ENCODE data around the gene NFE2L2.
"Not testable (repeated sequence)": the region's sequence is repeated elsewhere in the genome, so short reads cannot be mapped to it uniquely, and the experiment has no call there.

NFE2L2 gene

GRCh38 chr2:177237932-177238331 lies 26.6 kb downstream of the NFE2L2 start:
- Mint-ChIP-seq H3K9me3 (no peaks in the 10 kb centered on the region), H3K27ac (ENCODE audit: low read depth) (no peak overlapping the region), H3K4me1 (peaks cover 65% of the 10 kb centered on the region), H3K27me3 (no peaks in the 10 kb centered on the region), H3K4me3 (no peak overlapping the region), H3K36me3 (ENCODE audit: insufficient read depth) (peaks cover 30% of the 10 kb centered on the region)
- DNase-seq (ENCODE audit: low spot score in 2 of 2), result no peak
- ATAC-seq (replicated peaks; ENCODE audit: extremely low read depth, poor library complexity, severe bottlenecking), result no peak

DNA sequence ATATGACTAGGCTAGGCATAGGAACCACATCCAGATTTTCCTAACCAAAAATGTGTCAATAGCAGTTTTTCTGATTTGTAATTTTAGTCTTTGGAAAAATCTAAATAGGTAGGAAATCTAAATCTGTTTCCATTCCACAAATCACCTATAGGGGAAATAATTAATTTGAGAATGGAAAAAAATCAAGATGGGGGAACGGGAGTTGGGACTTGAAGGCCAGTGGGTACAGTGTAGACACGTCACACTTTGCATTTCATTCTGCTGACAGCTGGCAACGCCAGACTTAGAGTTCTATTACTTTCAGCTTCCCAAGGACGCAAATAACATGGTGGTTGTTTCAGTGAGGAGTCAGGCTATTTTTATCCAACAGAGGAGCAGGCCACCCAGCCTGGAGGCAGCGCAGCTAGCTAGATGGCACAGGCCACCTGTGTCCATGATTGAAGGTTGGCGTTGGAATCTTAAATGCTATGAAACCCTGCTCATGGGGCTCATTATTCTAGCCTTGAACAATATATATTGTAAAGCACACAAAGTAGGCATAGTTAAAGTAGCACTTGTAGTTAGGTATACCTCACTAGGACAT lies 28.6 kb downstream of the NFE2L2 start:
- H3K36me3 Mint-ChIP-seq (ENCODE audit: insufficient read depth), result peaks cover 37% of the 10 kb centered on the region
- peaks cover 48% of the 10 kb centered on the region for H3K4me1 Mint-ChIP-seq
- H3K27ac Mint-ChIP-seq (ENCODE audit: low read depth), result peak overlapping the region; percentile 77
- DNase-seq (ENCODE audit: low spot score in 2 of 2) (no peak), ATAC-seq (replicated peaks; ENCODE audit: extremely low read depth, poor library complexity, severe bottlenecking) (no peak)
- H3K4me3 Mint-ChIP-seq, result no peak overlapping the region
- H3K9me3 Mint-ChIP-seq, result no peaks in the 10 kb centered on the region
- H3K27me3 Mint-ChIP-seq, result no peaks in the 10 kb centered on the region

GRCh38 chr2:177234267-177234666 lies 30.3 kb downstream of the NFE2L2 start:
- Mint-ChIP-seq H3K4me3 (no peak overlapping the region), H3K27ac (ENCODE audit: low read depth) (no peak overlapping the region), H3K27me3 (no peaks in the 10 kb centered on the region), H3K36me3 (ENCODE audit: insufficient read depth) (peaks cover 46% of the 10 kb centered on the region), H3K4me1 (peaks cover 48% of the 10 kb centered on the region), H3K9me3 (no peaks in the 10 kb centered on the region)
- DNase-seq (ENCODE audit: low spot score in 2 of 2), result no peak
- ATAC-seq (replicated peaks; ENCODE audit: extremely low read depth, poor library complexity, severe bottlenecking), result no peak

DNA sequence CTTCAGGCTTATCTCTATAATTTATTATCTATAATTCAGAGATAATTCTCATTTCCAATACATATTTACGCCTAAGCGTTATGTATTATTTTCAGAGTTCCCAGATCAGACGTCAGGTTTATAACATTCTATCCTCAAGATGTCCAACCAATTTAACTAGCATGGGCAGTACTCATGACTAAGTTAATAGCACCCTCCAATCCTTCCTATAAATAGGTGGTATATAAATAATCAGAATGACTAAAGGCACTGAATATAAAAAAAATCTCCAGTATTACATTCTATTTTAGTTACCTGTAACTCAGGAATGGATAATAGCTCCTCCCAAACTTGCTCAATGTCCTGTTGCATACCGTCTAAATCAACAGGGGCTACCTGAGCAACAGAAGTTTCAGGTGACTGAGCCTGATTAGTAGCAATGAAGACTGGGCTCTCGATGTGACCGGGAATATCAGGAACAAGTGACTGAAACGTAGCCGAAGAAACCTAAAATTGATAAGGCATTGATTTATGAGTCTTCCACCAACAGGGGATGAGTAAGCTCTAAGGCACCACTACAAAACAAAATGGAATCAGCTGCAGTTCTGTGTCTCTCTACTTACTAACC lies 32.3 kb downstream of the NFE2L2 start:
- Mint-ChIP-seq H3K27me3 (no peaks in the 10 kb centered on the region), H3K4me3 (no peak overlapping the region), H3K4me1 (peaks cover 43% of the 10 kb centered on the region), H3K36me3 (ENCODE audit: insufficient read depth) (peaks cover 59% of the 10 kb centered on the region), H3K9me3 (no peaks in the 10 kb centered on the region), H3K27ac (ENCODE audit: low read depth) (no peak overlapping the region)
- ATAC-seq (replicated peaks; ENCODE audit: extremely low read depth, poor library complexity, severe bottlenecking) (no peak), DNase-seq (ENCODE audit: low spot score in 2 of 2) (no peak)

GRCh38 chr2:177231270-177231669 lies 33.3 kb downstream of the NFE2L2 start:
- no peak overlapping the region for H3K27ac Mint-ChIP-seq (ENCODE audit: low read depth)
- H3K4me1 Mint-ChIP-seq, result peaks cover 52% of the 10 kb centered on the region
- peaks cover 64% of the 10 kb centered on the region for H3K36me3 Mint-ChIP-seq (ENCODE audit: insufficient read depth)
- H3K27me3 Mint-ChIP-seq, result no peaks in the 10 kb centered on the region
- ATAC-seq (replicated peaks; ENCODE audit: extremely low read depth, poor library complexity, severe bottlenecking) (no peak), DNase-seq (ENCODE audit: low spot score in 2 of 2) (no peak)
- no peak overlapping the region for H3K4me3 Mint-ChIP-seq
- H3K9me3 Mint-ChIP-seq, result no peaks in the 10 kb centered on the region

- Mint-ChIP-seq H3K27me3 (no peaks in the 10 kb centered on the region), H3K4me1 (peaks cover 46% of the 10 kb centered on the region), H3K4me3 (no peak overlapping the region), H3K27ac (ENCODE audit: low read depth) (peak overlapping the region; percentile 24), H3K36me3 (ENCODE audit: insufficient read depth) (peaks cover 66% of the 10 kb centered on the region), H3K9me3 (no peaks in the 10 kb centered on the region)
- DNase-seq (ENCODE audit: low spot score in 2 of 2) (no peak), ATAC-seq (replicated peaks; ENCODE audit: extremely low read depth, poor library complexity, severe bottlenecking) (no peak)
Observed at GRCh38 chr2:177229442-177230242, 34.9 kb downstream of the NFE2L2 start.

DNA sequence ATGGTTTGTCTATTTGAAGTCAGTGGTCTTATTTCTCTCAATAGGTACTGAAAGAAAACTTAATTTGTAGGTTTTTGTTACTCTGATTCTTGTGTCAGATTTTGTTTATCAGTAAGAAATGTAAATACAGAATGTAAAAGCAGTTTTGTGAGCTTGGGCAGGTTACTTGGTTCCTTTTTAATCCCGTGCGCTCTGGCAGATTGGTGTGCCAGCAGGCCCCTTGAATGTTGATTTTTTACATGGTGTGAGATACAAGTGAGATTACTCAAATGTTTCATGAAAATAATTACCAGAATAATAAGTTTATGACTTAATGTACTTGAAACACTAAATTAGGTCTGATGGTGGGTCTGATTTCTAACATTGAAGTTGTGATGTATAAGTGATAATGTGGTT lies 38.6 kb downstream of the NFE2L2 start:
- Mint-ChIP-seq H3K36me3 (ENCODE audit: insufficient read depth) (peaks cover 69% of the 10 kb centered on the region), H3K4me1 (peaks cover 48% of the 10 kb centered on the region), H3K4me3 (no peak overlapping the region), H3K27ac (ENCODE audit: low read depth) (no peak overlapping the region), H3K9me3 (no peaks in the 10 kb centered on the region), H3K27me3 (no peaks in the 10 kb centered on the region)
- DNase-seq (ENCODE audit: low spot score in 2 of 2), result no peak
- ATAC-seq (replicated peaks; ENCODE audit: extremely low read depth, poor library complexity, severe bottlenecking), result no peak

DNA sequence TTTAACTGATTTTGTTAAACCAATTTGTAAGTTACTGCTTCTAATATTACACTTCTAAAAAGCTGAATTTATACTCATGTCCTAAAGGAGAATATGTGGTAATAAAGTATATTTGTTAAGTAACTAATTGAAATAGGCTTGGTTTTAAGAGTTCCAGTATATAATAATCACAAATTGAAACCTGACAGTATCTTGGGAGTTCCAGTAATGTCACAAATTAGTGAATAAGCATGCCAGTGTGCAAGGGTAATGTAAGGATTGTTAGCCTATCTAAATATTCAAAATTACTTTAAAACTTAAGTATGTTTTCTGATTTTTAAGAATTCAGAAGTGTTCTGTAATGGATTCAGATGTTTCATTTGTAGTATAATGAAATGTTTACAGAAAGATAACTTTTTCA lies 41.1 kb downstream of the NFE2L2 start:
- not testable (repeated sequence) for H3K27me3 Mint-ChIP-seq; DNase-seq (ENCODE audit: low spot score in 2 of 2); ATAC-seq (replicated peaks; ENCODE audit: extremely low read depth, poor library complexity, severe bottlenecking); H3K9me3 Mint-ChIP-seq; H3K4me3 Mint-ChIP-seq
- H3K27ac Mint-ChIP-seq (ENCODE audit: low read depth), result peak overlapping the region; percentile 0
- peaks cover 78% of the 10 kb centered on the region for H3K36me3 Mint-ChIP-seq (ENCODE audit: insufficient read depth)
- peaks cover 43% of the 10 kb centered on the region for H3K4me1 Mint-ChIP-seq

GRCh38 chr2:177221970-177222369 lies 42.6 kb downstream of the NFE2L2 start:
- H3K4me3 Mint-ChIP-seq, result no peak overlapping the region
- no peak for ATAC-seq (replicated peaks; ENCODE audit: extremely low read depth, poor library complexity, severe bottlenecking)
- H3K27ac Mint-ChIP-seq (ENCODE audit: low read depth), result no peak overlapping the region
- DNase-seq (ENCODE audit: low spot score in 2 of 2), result no peak
- peaks cover 82% of the 10 kb centered on the region for H3K36me3 Mint-ChIP-seq (ENCODE audit: insufficient read depth)
- peaks cover 50% of the 10 kb centered on the region for H3K4me1 Mint-ChIP-seq
- H3K9me3 Mint-ChIP-seq, result no peaks in the 10 kb centered on the region
- no peaks in the 10 kb centered on the region for H3K27me3 Mint-ChIP-seq

GRCh38 chr2:177221534-177221933 lies 43.0 kb downstream of the NFE2L2 start:
- ATAC-seq (replicated peaks; ENCODE audit: extremely low read depth, poor library complexity, severe bottlenecking), result no peak
- Mint-ChIP-seq H3K9me3 (no peaks in the 10 kb centered on the region), H3K4me1 (peaks cover 48% of the 10 kb centered on the region), H3K27ac (ENCODE audit: low read depth) (peak overlapping the region; percentile 8), H3K27me3 (no peaks in the 10 kb centered on the region), H3K4me3 (no peak overlapping the region), H3K36me3 (ENCODE audit: insufficient read depth) (peaks cover 82% of the 10 kb centered on the region)
- DNase-seq (ENCODE audit: low spot score in 2 of 2), result no peak

DNA sequence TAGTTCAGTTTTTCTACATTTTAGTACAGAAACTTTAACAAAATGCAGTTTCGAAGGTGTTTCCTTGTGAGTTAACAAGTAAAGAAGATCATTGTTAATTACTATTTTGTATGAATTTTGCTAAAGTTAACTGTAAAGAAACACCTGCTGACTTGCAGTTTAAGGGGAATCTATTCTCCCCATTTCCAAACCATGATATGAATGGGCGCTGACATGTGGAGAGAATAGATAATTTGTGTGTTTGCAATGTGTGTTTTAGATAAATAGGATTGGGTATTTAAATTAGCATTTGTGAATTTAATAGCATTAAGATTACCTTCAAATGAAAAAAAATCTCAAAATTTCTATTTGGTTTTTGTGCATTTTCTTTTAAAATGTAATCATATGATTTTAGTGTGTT lies 44.7 kb downstream of the NFE2L2 start:
- H3K4me1 Mint-ChIP-seq, result peaks cover 61% of the 10 kb centered on the region
- not testable (repeated sequence) for H3K9me3 Mint-ChIP-seq; ATAC-seq (replicated peaks; ENCODE audit: extremely low read depth, poor library complexity, severe bottlenecking); DNase-seq (ENCODE audit: low spot score in 2 of 2); H3K4me3 Mint-ChIP-seq; H3K27ac Mint-ChIP-seq (ENCODE audit: low read depth); H3K27me3 Mint-ChIP-seq
- peaks cover 92% of the 10 kb centered on the region for H3K36me3 Mint-ChIP-seq (ENCODE audit: insufficient read depth)

- H3K9me3 Mint-ChIP-seq, result no peaks in the 10 kb centered on the region
- no peaks in the 10 kb centered on the region for H3K27me3 Mint-ChIP-seq
- peak overlapping the region; percentile 44 for H3K4me3 Mint-ChIP-seq
- peak overlapping the region; percentile 99 for H3K27ac Mint-ChIP-seq (ENCODE audit: low read depth)
- H3K4me1 Mint-ChIP-seq, result peaks cover 59% of the 10 kb centered on the region
- no peak for DNase-seq (ENCODE audit: low spot score in 2 of 2)
- ATAC-seq (replicated peaks; ENCODE audit: extremely low read depth, poor library complexity, severe bottlenecking), result no peak
- H3K36me3 Mint-ChIP-seq (ENCODE audit: insufficient read depth), result peaks cover 95% of the 10 kb centered on the region
Observed at GRCh38 chr2:177217247-177217843, 47.2 kb downstream of the NFE2L2 start.

All from central memory CD8-positive, alpha-beta T cell (primary cell).